Astrocyte of the spinal cord (primary cell): ENCODE results near the gene UBE2H.

Experiments
- DNase-seq: peaks from one replicate; pipeline ENCODE4 v3.0.0; 2011; ENCODE audit warnings: low read depth, low spot score
- H3K4me3 ChIP-seq: 2 replicates; pipeline ENCODE4 v1.5.1; 2011; ENCODE audit warnings: low read depth, mild to moderate bottlenecking, low read length, moderate library complexity
- in situ Hi-C: cut with HindIII; loops from 2 replicates; pipeline ENCODE4 v1.10.0; 2017; ENCODE audit warnings: low sequenced_read_pairs
- TF ChIP-seq, protein P1 (sequence below): IDR thresholded peaks from 2 replicates; pipeline ENCODE4 v1.5.1; 2012; ENCODE audit warnings: low read depth, mild to moderate bottlenecking, low read length, inconsistent platforms

UBE2H gene

GRCh38 chr7:129882531-129882930 lies 70.2 kb downstream of the UBE2H start:
- in situ Hi-C loops: no loop called here
- no peak for DNase-seq
- H3K4me3 ChIP-seq: no peak overlapping the region
- TF ChIP-seq, protein P1, sequence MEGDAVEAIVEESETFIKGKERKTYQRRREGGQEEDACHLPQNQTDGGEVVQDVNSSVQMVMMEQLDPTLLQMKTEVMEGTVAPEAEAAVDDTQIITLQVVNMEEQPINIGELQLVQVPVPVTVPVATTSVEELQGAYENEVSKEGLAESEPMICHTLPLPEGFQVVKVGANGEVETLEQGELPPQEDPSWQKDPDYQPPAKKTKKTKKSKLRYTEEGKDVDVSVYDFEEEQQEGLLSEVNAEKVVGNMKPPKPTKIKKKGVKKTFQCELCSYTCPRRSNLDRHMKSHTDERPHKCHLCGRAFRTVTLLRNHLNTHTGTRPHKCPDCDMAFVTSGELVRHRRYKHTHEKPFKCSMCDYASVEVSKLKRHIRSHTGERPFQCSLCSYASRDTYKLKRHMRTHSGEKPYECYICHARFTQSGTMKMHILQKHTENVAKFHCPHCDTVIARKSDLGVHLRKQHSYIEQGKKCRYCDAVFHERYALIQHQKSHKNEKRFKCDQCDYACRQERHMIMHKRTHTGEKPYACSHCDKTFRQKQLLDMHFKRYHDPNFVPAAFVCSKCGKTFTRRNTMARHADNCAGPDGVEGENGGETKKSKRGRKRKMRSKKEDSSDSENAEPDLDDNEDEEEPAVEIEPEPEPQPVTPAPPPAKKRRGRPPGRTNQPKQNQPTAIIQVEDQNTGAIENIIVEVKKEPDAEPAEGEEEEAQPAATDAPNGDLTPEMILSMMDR: no peak

- no peak overlapping the region for H3K4me3 ChIP-seq
- TF ChIP-seq, protein P1: no peak
- no peak for DNase-seq
- in situ Hi-C loops: no loop called here
These were observed 75.5 kb downstream of the UBE2H start for GRCh38 chr7:129877146-129877792.

DNA sequence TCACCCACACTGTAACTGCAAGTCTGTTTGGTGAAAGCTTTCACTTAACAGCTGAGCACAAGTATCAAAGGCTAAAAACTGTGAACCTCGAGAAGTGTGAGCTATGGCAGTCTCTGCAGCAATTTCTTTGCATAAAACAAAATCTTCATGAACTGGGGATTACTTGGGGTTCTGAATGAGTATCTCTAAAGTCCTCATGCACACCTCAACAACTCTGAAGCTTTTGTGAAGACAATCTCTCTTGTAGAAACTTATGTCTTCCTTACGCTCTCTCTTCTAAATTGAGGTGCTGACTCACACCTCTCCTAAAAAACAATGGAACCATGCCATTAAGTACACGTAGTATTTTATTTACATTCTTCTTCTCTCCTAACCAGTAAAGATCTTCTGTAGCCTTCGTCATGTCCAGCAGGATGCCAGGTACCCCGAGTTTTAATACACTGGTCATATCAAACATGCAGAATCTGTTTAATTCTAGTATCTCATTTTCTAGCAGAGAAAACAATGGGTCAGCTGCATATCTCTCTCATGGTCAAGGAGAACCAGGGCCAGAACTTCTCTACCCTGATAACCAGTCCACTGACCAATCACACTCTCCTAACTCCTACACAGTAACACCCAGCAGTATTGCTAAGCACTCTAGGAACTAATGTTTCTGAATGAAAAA lies 76.9 kb downstream of the UBE2H start:
- in situ Hi-C loops: no loop called here
- peak; percentile 66 for DNase-seq
- TF ChIP-seq, protein P1: no peak
- H3K4me3 ChIP-seq: no peak overlapping the region

DNA sequence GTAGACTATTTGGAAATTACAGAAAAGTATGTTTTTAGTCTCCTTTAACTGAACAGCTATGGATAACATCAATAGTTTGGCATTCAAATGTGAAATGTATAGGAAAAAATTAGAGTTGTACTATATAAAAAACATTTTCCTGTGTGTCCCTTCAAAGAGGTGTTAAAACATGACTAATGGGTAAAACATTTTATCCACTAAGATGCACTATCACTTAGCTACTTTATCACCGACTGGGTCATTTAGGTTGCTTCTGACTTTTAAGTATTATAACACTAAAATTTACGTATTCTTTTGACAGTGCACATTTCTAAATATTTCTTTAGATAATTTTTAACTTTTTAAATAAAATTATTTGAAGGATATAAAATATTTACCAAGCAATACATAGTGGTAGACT lies 77.6 kb downstream of the UBE2H start:
- no peak overlapping the region for H3K4me3 ChIP-seq
- TF ChIP-seq, protein P1: no peak
- in situ Hi-C loops: no loop called here
- no peak for DNase-seq

DNA sequence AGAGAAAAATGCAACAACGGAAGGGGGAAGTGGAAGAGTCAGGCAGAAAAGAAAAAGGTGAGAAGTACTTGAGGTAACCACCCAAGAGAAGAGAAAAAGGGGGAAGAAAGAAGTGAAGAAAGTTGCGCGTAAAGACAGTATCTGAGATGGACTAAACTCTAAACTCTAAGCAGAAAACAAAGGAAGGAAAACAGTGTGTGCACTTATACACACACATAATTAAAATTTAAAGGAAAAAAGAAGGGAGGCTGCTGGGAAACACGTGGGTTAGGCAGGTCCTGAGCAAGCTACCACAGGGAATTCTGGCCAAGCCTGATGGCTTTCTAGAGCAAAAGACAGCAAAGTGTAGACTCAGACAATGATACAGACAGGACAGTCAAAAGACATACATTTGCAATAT lies 78.0 kb downstream of the UBE2H start:
- TF ChIP-seq, protein P1: no peak
- DNase-seq: no peak
- in situ Hi-C loops: no loop called here
- H3K4me3 ChIP-seq: no peak overlapping the region

- in situ Hi-C loops: no loop called here
- TF ChIP-seq, protein P1: no peak
- no peak for DNase-seq
- no peak overlapping the region for H3K4me3 ChIP-seq
These were observed 80.7 kb downstream of the UBE2H start for GRCh38 chr7:129872054-129872453.
